GM21381 (cell line): Measurements from ENCODE around the gene HNRNPH3.

Experiments used
- ATAC-seq: cut with Tn5 transposase; IDR thresholded peaks from one replicate; pipeline ENCODE4 v1.9.1; 2021; ENCODE audit warnings: mild to moderate bottlenecking, moderate library complexity; ENCODE audit not compliant: unreplicated experiment

The HNRNPH3 gene

DNA sequence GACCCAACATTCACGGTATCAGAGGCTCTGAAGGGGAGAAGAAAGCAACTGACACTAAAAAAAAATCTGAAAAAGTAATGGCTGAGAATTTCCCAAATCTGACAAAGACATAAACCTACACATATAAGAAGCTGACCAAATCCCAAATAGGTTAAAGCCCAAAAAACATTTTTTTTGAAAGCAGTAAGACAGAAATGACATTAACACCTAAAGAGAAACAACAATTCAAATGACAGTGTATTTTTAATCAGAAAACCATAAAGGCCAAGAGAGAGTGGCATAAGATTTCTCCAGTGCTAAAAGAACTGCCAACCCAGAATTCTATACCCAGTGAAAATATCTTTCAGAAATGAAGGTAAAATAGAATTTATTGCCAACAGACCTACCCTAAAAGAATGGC is 39.7 kb downstream of the HNRNPH3 start:
- no peak for ATAC-seq

DNA sequence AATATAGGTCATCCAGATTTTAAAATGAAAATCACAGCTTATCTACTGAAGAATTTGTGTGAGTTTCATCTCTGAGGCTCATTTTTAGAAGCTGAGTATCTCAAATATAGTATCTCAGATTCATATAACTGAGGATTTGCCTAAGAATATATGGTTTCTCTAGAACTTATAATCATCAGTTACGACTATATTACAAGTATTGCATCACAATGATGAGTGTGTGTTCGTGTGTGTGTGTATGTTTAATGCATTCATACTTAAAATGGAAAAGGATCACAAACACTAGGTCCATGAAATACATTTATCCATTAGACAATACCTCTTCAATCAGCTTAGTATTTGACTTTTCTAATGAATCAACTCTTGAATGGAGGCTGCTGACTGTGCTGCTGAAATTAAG is 53.9 kb downstream of the HNRNPH3 start:
- no peak for ATAC-seq
